Measurements from ENCODE around the gene IGF2.

Gene IGF2

GRCh38 chr11:2089536-2090165 is 49.5 kb downstream of the IGF2 start:
- peaks cover 4% of the 10 kb centered on the region for H3K36me3 Mint-ChIP-seq (ENCODE audit: insufficient read depth)
- H3K27me3 Mint-ChIP-seq: peaks cover 60% of the 10 kb centered on the region
- DNase-seq (ENCODE audit: low spot score in 2 of 2) (no peak), ATAC-seq (replicated peaks; ENCODE audit: extremely low read depth, poor library complexity, severe bottlenecking) (peak; percentile 43)
- H3K4me1 Mint-ChIP-seq: peaks cover 12% of the 10 kb centered on the region
- H3K9me3 Mint-ChIP-seq: no peaks in the 10 kb centered on the region
- H3K27ac Mint-ChIP-seq (ENCODE audit: low read depth): no peak overlapping the region
- H3K4me3 Mint-ChIP-seq: no peak overlapping the region

GRCh38 chr11:2088746-2089535 is 50.2 kb downstream of the IGF2 start:
- H3K27me3 Mint-ChIP-seq: peaks cover 62% of the 10 kb centered on the region
- DNase-seq (ENCODE audit: low spot score in 2 of 2) (no peak), ATAC-seq (replicated peaks; ENCODE audit: extremely low read depth, poor library complexity, severe bottlenecking) (no peak)
- no peak overlapping the region for H3K27ac Mint-ChIP-seq (ENCODE audit: low read depth)
- H3K9me3 Mint-ChIP-seq: no peaks in the 10 kb centered on the region
- H3K4me3 Mint-ChIP-seq: no peak overlapping the region
- peaks cover 4% of the 10 kb centered on the region for H3K36me3 Mint-ChIP-seq (ENCODE audit: insufficient read depth)
- H3K4me1 Mint-ChIP-seq: peaks cover 12% of the 10 kb centered on the region

- no peak for DNase-seq (ENCODE audit: low spot score in 2 of 2)
- H3K36me3 Mint-ChIP-seq (ENCODE audit: insufficient read depth): peaks cover 3% of the 10 kb centered on the region
- H3K27me3 Mint-ChIP-seq: peaks cover 62% of the 10 kb centered on the region
- peaks cover 8% of the 10 kb centered on the region for H3K4me1 Mint-ChIP-seq
- no peak overlapping the region for H3K4me3 Mint-ChIP-seq
- ATAC-seq (replicated peaks; ENCODE audit: extremely low read depth, poor library complexity, severe bottlenecking): no peak
- no peaks in the 10 kb centered on the region for H3K9me3 Mint-ChIP-seq
- no peak overlapping the region for H3K27ac Mint-ChIP-seq (ENCODE audit: low read depth)
These were observed 50.9 kb downstream of the IGF2 start for GRCh38 chr11:2088284-2088683.

GRCh38 chr11:2086239-2087040 is 52.7 kb downstream of the IGF2 start:
- DNase-seq (ENCODE audit: low spot score in 2 of 2): no peak
- no peaks in the 10 kb centered on the region for H3K9me3 Mint-ChIP-seq
- no peak for ATAC-seq (replicated peaks; ENCODE audit: extremely low read depth, poor library complexity, severe bottlenecking)
- peaks cover 44% of the 10 kb centered on the region for H3K27me3 Mint-ChIP-seq
- H3K27ac Mint-ChIP-seq (ENCODE audit: low read depth): no peak overlapping the region
- H3K36me3 Mint-ChIP-seq (ENCODE audit: insufficient read depth): peaks cover 3% of the 10 kb centered on the region
- H3K4me1 Mint-ChIP-seq: no peaks in the 10 kb centered on the region
- H3K4me3 Mint-ChIP-seq: no peak overlapping the region

GRCh38 chr11:2085251-2086066 is 53.7 kb downstream of the IGF2 start:
- ATAC-seq (replicated peaks; ENCODE audit: extremely low read depth, poor library complexity, severe bottlenecking): no peak
- Mint-ChIP-seq H3K4me3 (no peak overlapping the region), H3K27me3 (peaks cover 44% of the 10 kb centered on the region), H3K9me3 (no peaks in the 10 kb centered on the region), H3K36me3 (ENCODE audit: insufficient read depth) (peaks cover 2% of the 10 kb centered on the region), H3K4me1 (no peaks in the 10 kb centered on the region), H3K27ac (ENCODE audit: low read depth) (no peak overlapping the region)
- no peak for DNase-seq (ENCODE audit: low spot score in 2 of 2)

DNA sequence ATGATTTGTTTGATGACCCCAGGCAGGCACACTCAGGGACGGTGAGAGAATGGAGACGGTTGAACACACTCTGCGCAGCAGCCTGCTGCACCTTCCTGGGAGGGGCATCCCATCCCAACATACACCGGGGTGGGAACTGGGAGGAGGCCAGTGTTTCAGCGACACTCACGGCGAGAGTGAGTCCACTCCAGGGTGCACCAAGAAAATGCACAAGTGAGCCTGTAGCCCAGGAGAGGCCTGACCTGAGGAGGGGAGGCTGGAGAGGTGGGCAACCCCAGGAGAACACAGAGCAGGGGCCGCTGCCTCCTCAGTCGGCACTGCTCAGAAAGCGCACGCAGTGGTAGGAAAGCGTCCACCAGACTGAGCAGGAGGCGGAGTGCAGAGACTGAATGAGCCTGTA is 54.5 kb downstream of the IGF2 start:
- no peaks in the 10 kb centered on the region for H3K4me1 Mint-ChIP-seq
- no peak for ATAC-seq (replicated peaks; ENCODE audit: extremely low read depth, poor library complexity, severe bottlenecking)
- DNase-seq (ENCODE audit: low spot score in 2 of 2): no peak
- H3K9me3 Mint-ChIP-seq: no peaks in the 10 kb centered on the region
- no peak overlapping the region for H3K4me3 Mint-ChIP-seq
- H3K27me3 Mint-ChIP-seq: peaks cover 44% of the 10 kb centered on the region
- H3K27ac Mint-ChIP-seq (ENCODE audit: low read depth): no peak overlapping the region
- no peaks in the 10 kb centered on the region for H3K36me3 Mint-ChIP-seq (ENCODE audit: insufficient read depth)

Data from central memory CD8-positive, alpha-beta T cell (primary cell).